Progenitor cell of endocrine pancreas (in vitro differentiated cells): ENCODE measurements around the gene HMX1. TPM values are rescaled to one million over a fixed set of nuclear protein-coding genes. Genes with fewer than 3 reads are reported as not detected.

Experiments used
- DNase-seq: peaks from one replicate; pipeline ENCODE4 v3.0.0; 2021; ENCODE audit warnings: low spot score; ENCODE audit not compliant: unreplicated experiment
- H3K27ac Mint-ChIP-seq: 2 replicates; pipeline ENCODE4 v1.8.0; 2021; ENCODE audit warnings: mild to moderate bottlenecking, moderate library complexity, mixed read lengths
- H3K27me3 Mint-ChIP-seq: 2 replicates; pipeline ENCODE4 v1.8.0; 2021; ENCODE audit warnings: mixed read lengths
- H3K36me3 Mint-ChIP-seq: 2 replicates; pipeline ENCODE4 v1.8.0; 2022; ENCODE audit warnings: mixed read lengths; ENCODE audit not compliant: insufficient read depth
- H3K4me1 Mint-ChIP-seq: 2 replicates; pipeline ENCODE4 v1.8.0; 2021; ENCODE audit warnings: low read depth, mixed read lengths
- H3K4me3 Mint-ChIP-seq: 2 replicates; pipeline ENCODE4 v1.8.0; 2021; ENCODE audit warnings: low read depth, mild to moderate bottlenecking, moderate library complexity, mixed read lengths
- H3K9me3 Mint-ChIP-seq: 2 replicates; pipeline ENCODE4 v1.8.0; 2021; ENCODE audit warnings: low read depth, mixed read lengths
- CTCF ChIP-seq: fragments of 200-600 bp; sonication (generic); IDR thresholded peaks from one replicate; pipeline ENCODE4 v1.5.0; 2021; ENCODE audit warnings: antibody characterized with exemption, mild to moderate bottlenecking; ENCODE audit not compliant: unreplicated experiment
- total RNA-seq: library from RNA; stranded (reverse); gene quantifications from 2 replicates; pipeline ENCODE4 v1.2.1, GENCODE V29; 2021

The HMX1 gene
- total RNA-seq, 1 donor from 2014 or later, result 0.65 TPM

- Mint-ChIP-seq H3K9me3 (no peaks in the 10 kb centered on the region), H3K27me3 (peaks cover 50% of the 10 kb centered on the region), H3K36me3 (no peaks in the 10 kb centered on the region), H3K4me3 (no peak overlapping the region), H3K27ac (no peak overlapping the region), H3K4me1 (no peaks in the 10 kb centered on the region)
- no peak for TF ChIP-seq CTCF
- no peak for DNase-seq
Observed at GRCh38 chr4:8907596-8908205, 36.1 kb upstream of the HMX1 start.

DNA sequence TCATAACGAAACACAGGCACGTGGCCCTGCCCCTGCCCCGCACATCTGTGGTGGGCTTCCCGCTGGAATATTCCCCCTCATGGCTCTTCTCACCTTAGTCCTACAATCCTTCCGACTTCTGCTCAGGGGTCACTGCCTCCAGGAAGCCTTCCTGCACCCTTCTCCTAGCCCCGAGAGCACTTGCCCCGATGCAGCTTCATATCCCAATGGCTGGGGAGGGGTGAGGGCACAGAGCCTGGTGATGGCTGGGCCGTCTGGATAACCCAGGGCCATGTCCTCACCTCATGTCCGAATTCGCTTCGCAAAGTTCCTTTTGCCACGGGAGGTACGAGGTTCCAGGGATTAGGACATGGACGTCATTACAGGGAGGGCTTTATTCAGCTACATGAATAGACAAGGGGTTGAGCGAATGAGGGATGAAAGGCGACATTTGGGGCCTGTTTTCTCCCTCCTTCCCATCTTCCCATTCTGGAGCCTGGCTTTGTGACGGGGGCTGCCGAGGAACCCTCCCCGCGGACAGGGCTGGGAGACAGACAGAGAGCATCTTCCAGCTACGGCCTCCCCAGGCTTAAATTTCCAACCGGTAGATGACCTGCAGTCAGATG is 35.5 kb upstream of the HMX1 start:
- H3K36me3 Mint-ChIP-seq, result no peaks in the 10 kb centered on the region
- peaks cover under 1% of the 10 kb centered on the region for H3K9me3 Mint-ChIP-seq
- H3K4me1 Mint-ChIP-seq, result no peaks in the 10 kb centered on the region
- H3K27me3 Mint-ChIP-seq, result peaks cover 50% of the 10 kb centered on the region
- TF ChIP-seq CTCF, result no peak
- DNase-seq, result no peak
- H3K4me3 Mint-ChIP-seq, result no peak overlapping the region
- no peak overlapping the region for H3K27ac Mint-ChIP-seq

- Mint-ChIP-seq H3K9me3 (peaks cover 5% of the 10 kb centered on the region), H3K27ac (no peak overlapping the region), H3K4me1 (no peaks in the 10 kb centered on the region), H3K27me3 (peaks cover 47% of the 10 kb centered on the region), H3K36me3 (no peaks in the 10 kb centered on the region), H3K4me3 (no peak overlapping the region)
- no peak for DNase-seq
- no peak for TF ChIP-seq CTCF
Observed at GRCh38 chr4:8906668-8906970, 35.0 kb upstream of the HMX1 start.

DNA sequence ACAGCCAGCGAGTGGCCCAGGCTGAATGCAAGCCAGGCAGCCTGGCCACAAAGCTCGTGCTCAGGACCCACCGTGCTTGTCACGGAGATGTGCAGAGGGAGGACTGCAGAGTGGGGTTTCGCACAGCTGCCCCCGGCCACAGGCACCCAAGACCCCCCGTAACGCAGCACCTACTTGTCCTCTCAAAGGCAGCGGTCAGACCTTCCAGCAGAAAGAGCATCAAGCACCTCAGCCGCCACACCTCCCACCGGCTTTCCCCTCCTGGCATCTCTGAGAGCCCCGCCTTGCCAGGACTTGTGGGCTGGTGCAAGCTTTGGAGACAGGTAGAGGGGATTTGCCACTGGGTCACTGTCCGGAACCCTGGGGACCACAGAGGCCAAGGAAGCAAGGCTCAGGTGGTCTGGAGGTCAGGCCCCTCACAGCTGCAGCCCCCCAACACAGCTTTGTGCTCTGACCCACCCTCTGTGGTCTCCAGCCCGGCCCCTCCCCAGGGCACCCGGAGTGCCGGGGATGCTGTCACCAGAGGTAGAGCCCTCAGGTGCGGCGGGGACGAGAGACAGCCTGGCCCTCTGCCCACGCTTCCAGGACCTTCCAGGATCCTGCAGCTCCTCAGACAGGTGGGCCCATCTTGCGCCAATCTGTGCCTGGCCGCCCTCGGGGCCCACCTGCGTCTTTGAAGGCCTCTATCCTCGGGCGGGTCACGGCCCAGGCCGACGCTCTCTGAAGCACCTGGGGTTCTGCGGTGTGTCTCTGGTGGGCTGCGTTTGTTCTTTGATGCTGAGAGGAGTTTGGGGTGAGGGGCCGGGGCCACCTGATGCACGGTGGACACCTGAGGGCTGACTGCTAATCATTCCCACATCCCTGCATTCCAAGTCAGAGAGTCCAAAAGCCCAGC is 34.4 kb upstream of the HMX1 start:
- Mint-ChIP-seq H3K27ac (no peak overlapping the region), H3K9me3 (peaks cover 8% of the 10 kb centered on the region), H3K36me3 (peaks cover 1% of the 10 kb centered on the region), H3K4me1 (no peaks in the 10 kb centered on the region), H3K4me3 (no peak overlapping the region), H3K27me3 (peaks cover 46% of the 10 kb centered on the region)
- TF ChIP-seq CTCF, result no peak
- DNase-seq, result no peak

DNA sequence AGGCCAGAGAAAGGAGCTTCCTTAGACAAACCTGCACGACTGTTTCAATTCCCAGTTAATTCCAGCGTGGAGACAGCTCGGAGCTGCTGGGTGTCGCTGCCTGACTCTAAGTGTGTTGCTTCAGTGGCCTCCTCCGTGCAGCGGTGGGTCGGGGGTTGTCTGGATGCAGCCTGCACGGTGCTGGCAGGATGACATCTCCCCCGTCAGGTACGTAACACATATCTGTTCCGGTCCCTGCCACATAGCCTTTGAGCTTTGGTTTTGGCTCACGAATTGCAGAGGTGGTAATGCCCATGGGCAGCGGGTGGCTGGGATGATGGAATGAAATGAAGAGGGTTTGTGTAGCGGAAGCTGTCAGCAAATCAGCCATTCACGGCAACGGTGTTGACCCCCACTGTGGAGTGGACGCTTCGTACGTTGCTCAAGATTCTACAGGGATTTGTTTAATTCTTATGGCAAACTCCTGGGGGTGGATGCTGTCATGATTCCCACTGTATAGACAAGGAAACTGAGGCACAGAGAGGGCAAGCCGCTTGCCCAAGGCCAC is 33.7 kb upstream of the HMX1 start:
- DNase-seq, result no peak
- Mint-ChIP-seq H3K36me3 (peaks cover 1% of the 10 kb centered on the region), H3K4me3 (no peak overlapping the region), H3K27me3 (peaks cover 42% of the 10 kb centered on the region), H3K9me3 (peaks cover 8% of the 10 kb centered on the region), H3K4me1 (no peaks in the 10 kb centered on the region), H3K27ac (no peak overlapping the region)
- TF ChIP-seq CTCF, result no peak
